ENCODE results near the gene PITPNC1.

The PITPNC1 gene

DNA sequence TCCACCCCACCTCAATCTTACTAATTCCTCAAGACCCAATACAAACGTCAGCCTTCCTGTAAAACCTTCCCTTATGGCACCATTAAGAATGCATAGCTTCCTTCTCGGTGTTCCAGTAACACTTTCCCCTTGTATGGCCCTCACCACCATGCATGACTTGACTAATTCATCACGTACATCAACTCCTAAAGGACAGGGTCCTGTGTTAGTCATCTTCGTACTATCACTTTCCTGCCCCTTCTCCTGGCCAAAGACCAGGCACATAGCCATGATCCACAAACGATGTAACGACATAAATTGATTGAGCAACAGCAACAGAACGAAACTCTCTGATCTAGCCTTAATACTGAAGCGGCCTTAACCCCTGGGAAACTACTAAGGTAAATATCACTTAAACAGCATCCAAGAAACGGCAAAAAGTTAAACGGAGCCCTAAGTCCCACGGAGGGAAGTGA, 11.3 kb upstream of the PITPNC1 start:
- H3K4me1 ChIP-seq = peaks cover 0 to 52% (median 29%) of the 10 kb centered on the region in 4 donors
- H3K9me3 ChIP-seq = no peaks in the 10 kb centered on the region
- H3K36me3 ChIP-seq = peaks cover 0 to 7% (median 0%) of the 10 kb centered on the region in 3 donors
- TF ChIP-seq, protein P1, sequence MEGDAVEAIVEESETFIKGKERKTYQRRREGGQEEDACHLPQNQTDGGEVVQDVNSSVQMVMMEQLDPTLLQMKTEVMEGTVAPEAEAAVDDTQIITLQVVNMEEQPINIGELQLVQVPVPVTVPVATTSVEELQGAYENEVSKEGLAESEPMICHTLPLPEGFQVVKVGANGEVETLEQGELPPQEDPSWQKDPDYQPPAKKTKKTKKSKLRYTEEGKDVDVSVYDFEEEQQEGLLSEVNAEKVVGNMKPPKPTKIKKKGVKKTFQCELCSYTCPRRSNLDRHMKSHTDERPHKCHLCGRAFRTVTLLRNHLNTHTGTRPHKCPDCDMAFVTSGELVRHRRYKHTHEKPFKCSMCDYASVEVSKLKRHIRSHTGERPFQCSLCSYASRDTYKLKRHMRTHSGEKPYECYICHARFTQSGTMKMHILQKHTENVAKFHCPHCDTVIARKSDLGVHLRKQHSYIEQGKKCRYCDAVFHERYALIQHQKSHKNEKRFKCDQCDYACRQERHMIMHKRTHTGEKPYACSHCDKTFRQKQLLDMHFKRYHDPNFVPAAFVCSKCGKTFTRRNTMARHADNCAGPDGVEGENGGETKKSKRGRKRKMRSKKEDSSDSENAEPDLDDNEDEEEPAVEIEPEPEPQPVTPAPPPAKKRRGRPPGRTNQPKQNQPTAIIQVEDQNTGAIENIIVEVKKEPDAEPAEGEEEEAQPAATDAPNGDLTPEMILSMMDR (IDR thresholded peaks at IDR 0.05) = no peak
- no peaks in the 10 kb centered on the region for H3K27me3 ChIP-seq
- DNase-seq = no peak
- peak overlapping the region; percentile 89 to 96 for H3K27ac ChIP-seq
- intact Hi-C loops (cut with DNase I; ENCODE audit: low total_unique reads) = no loop called here
- peak overlapping the region; percentile 80 to 99 for H3K4me3 ChIP-seq

- Histone ChIP-seq H3K9me3 (no peaks in the 10 kb centered on the region), H3K27me3 (no peaks in the 10 kb centered on the region), H3K4me1 (peaks cover 0 to 46% (median 28%) of the 10 kb centered on the region in 4 donors), H3K27ac (peak within 1 kb of the TSS; percentile 89 to 96), H3K36me3 (peaks cover 0 to under 1% (median 0%) of the 10 kb centered on the region in 3 donors), H3K4me3 (peak within 1 kb of the TSS; percentile 80 to 99)
- intact Hi-C loops (cut with DNase I; ENCODE audit: low total_unique reads) = no loop called here
- peak; percentile 90 to 97 for DNase-seq
- TF ChIP-seq, protein P1 (IDR thresholded peaks at IDR 0.05) = peak in 1 of 2 experiments; percentile 3
Observed at GRCh38 chr17:67366193-67367157, 10.6 kb upstream of the PITPNC1 start, which contains the start of gene PSMD12. PSMD12 (minus strand) TSS chr17:67366577; CDS start chr17:67366519, 58 bp downstream.

GRCh38 chr17:67369676-67370075, 7.4 kb upstream of the PITPNC1 start:
- Histone ChIP-seq H3K36me3 (no peaks in the 10 kb centered on the region), H3K27ac (no peak overlapping the region), H3K4me3 (no peak overlapping the region), H3K9me3 (no peaks in the 10 kb centered on the region), H3K4me1 (peaks cover 0 to 17% (median 12%) of the 10 kb centered on the region in 4 donors), H3K27me3 (no peaks in the 10 kb centered on the region)
- intact Hi-C loops (cut with DNase I; ENCODE audit: low total_unique reads) = no loop called here
- no peak for DNase-seq
- TF ChIP-seq, protein P1 (IDR thresholded peaks at IDR 0.05) = no peak

DNA sequence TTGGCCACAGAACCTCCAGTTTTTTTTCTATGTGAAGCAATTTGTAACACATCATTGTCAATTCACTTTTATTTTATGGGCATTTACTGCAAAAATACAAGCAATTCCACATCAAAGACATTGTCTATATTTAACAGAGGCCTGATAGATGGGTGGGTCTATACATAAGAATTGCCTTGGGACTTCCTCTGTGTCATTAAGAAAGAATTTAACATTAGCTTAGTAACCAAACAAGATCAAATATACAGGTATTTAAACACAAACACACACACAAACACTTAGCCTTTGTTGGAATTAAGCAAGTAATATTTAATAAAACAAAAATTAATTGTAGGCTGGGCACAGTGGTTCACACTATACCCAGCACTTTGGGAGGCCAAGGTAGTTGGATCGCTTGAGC, 4.3 kb upstream of the PITPNC1 start:
- TF ChIP-seq, protein P1 (IDR thresholded peaks at IDR 0.05) = no peak
- DNase-seq = no peak
- no peaks in the 10 kb centered on the region for H3K36me3 ChIP-seq
- H3K9me3 ChIP-seq = no peaks in the 10 kb centered on the region
- H3K27ac ChIP-seq = no peak overlapping the region
- H3K27me3 ChIP-seq = no peaks in the 10 kb centered on the region
- no peak overlapping the region for H3K4me3 ChIP-seq
- H3K4me1 ChIP-seq = peaks cover 0 to 15% (median 9%) of the 10 kb centered on the region in 4 donors
- intact Hi-C loops (cut with DNase I; ENCODE audit: low total_unique reads) = no loop called here

- no peaks in the 10 kb centered on the region for H3K36me3 ChIP-seq
- H3K4me1 ChIP-seq = peaks cover 0 to 28% (median 12%) of the 10 kb centered on the region in 4 donors
- no peak overlapping the region for H3K27ac ChIP-seq
- no peak overlapping the region for H3K4me3 ChIP-seq
- H3K9me3 ChIP-seq = no peaks in the 10 kb centered on the region
- intact Hi-C loops (cut with DNase I; ENCODE audit: low total_unique reads) = loop anchor here (5.0 kb wide), 1 partner anchor 313 kb away; no protein-coding TSS in a partner anchor
- DNase-seq = peak; percentile 88 to 92
- TF ChIP-seq, protein P1 (IDR thresholded peaks at IDR 0.05) = peak; percentile 66 to 75
- no peaks in the 10 kb centered on the region for H3K27me3 ChIP-seq
Observed at GRCh38 chr17:67374329-67375053, 2.6 kb upstream of the PITPNC1 start.
